SH-SY5Y (cell line): ENCODE data around the gene RFNG.

Experiments
- GATA2 ChIP-seq: IDR thresholded peaks from 2 replicates; pipeline ENCODE4 v1.6.1; 2011; ENCODE audit warnings: mild to moderate bottlenecking, low read depth, low read length
- GATA3 ChIP-seq: IDR thresholded peaks from 2 replicates; pipeline ENCODE4 v1.6.1; 2011; ENCODE audit warnings: low read depth, mild to moderate bottlenecking, low read length, moderate library complexity

- TF ChIP-seq GATA2 (no peak), GATA3 (no peak)
These were observed 44.5 kb downstream of the RFNG start for GRCh38 chr17:82007228-82007494.
